ENCODE measurements around the gene HSFX3. TPM values are rescaled to one million over a fixed set of nuclear protein-coding genes. Genes with fewer than 3 reads are reported as not detected.

Gene HSFX3
- total RNA-seq, 1 experiment from 2014 or later, result 0.96 TPM

- Histone ChIP-seq H3K9me2 (ENCODE audit: insufficient read depth) (no peaks in the 10 kb centered on the region), H3K27me3 (ENCODE audit: insufficient read depth, low read length) (no peaks in the 10 kb centered on the region), H2AFZ (ENCODE audit: low read depth, low read length, poor library complexity, severe bottlenecking) (no peak overlapping the region), H3K9ac (ENCODE audit: low read length) (no peak overlapping the region), H3K27ac (ENCODE audit: low read depth, low read length) (no peak overlapping the region), H3K4me1 (ENCODE audit: control insufficient read depth in 1 of 2, insufficient read depth in 2 of 2, low read length in 2 of 2) (no peaks in the 10 kb centered on the region), H3K4me2 (ENCODE audit: low read length) (no peak overlapping the region), H3K4me3 (replicated peaks in 1 of 2; ENCODE audit: low read depth in 1 of 2, low read length in 2 of 2) (no peak overlapping the region), H3K9me3 (ENCODE audit: control insufficient read depth in 1 of 2, insufficient read depth in 1 of 2, low read depth in 1 of 2, low read length in 2 of 2) (no peaks in the 10 kb centered on the region), H3K79me2 (ENCODE audit: insufficient read depth, low read length) (no peaks in the 10 kb centered on the region), H3K36me3 (ENCODE audit: control insufficient read depth in 1 of 2, insufficient read depth in 2 of 2, low read length in 2 of 2) (no peaks in the 10 kb centered on the region), H4K20me1 (ENCODE audit: insufficient read depth) (no peaks in the 10 kb centered on the region)
- CTCF ChIA-PET, result no interaction called here
- intact Hi-C loops (cut with micrococcal nuclease), result no loop called here
- RAD21 ChIA-PET (ENCODE audit: low non-redundant PET in 1 of 2, low total read pairs in 2 of 2, uncharacterized antibody in 2 of 2, unreplicated experiment in 2 of 2), result no interaction called here
- ATAC-seq (no peak), DNase-seq (ENCODE audit: low read depth, low spot score) (no peak)
- no TSS peak for BruUV-seq (replicated peaks)
- POLR2A ChIA-PET, result no interaction called here
- TF ChIP-seq CEBPB (IDR thresholded peaks at IDR 0.05; ENCODE audit: low read depth), result no peak
- TF ChIP-seq POLR2A (IDR thresholded peaks at IDR 0.05; ENCODE audit: borderline replicate concordance, extremely low read depth, insufficient read depth, insufficient read length), result no peak
Measured at GRCh38 chrX:149531599-149531998, 18.1 kb downstream of the HSFX3 start.

- intact Hi-C loops (cut with micrococcal nuclease), result no loop called here
- POLR2A ChIA-PET, result no interaction called here
- ATAC-seq, result no peak
Measured at GRCh38 chrX:149528381-149528780, 21.3 kb downstream of the HSFX3 start.

More at GRCh38 chrX:149528381-149528780, 21.3 kb downstream of the HSFX3 start:
- no peak overlapping the region for H3K4me3 ChIP-seq (replicated peaks in 1 of 2; ENCODE audit: low read depth in 1 of 2, low read length in 2 of 2)
- DNase-seq (ENCODE audit: low read depth, low spot score), result no peak
- no TSS peak for BruUV-seq (replicated peaks)
- H2AFZ ChIP-seq (ENCODE audit: low read depth, low read length, poor library complexity, severe bottlenecking), result no peak overlapping the region
- H3K4me2 ChIP-seq (ENCODE audit: low read length), result no peak overlapping the region
- H3K4me1 ChIP-seq (ENCODE audit: control insufficient read depth in 1 of 2, insufficient read depth in 2 of 2, low read length in 2 of 2), result no peaks in the 10 kb centered on the region
- no peak overlapping the region for H3K9ac ChIP-seq (ENCODE audit: low read length)
- H3K27me3 ChIP-seq (ENCODE audit: insufficient read depth, low read length), result no peaks in the 10 kb centered on the region
- ChIA-PET CTCF (no interaction called here), RAD21 (ENCODE audit: low non-redundant PET in 1 of 2, low total read pairs in 2 of 2, uncharacterized antibody in 2 of 2, unreplicated experiment in 2 of 2) (no interaction called here)
- no peaks in the 10 kb centered on the region for H4K20me1 ChIP-seq (ENCODE audit: insufficient read depth)
- H3K9me3 ChIP-seq (ENCODE audit: control insufficient read depth in 1 of 2, insufficient read depth in 1 of 2, low read depth in 1 of 2, low read length in 2 of 2), result no peaks in the 10 kb centered on the region
- TF ChIP-seq POLR2AphosphoS5 (IDR thresholded peaks at IDR 0.05; ENCODE audit: low read depth, low read length), result no peak
- no peak for TF ChIP-seq EZH2phosphoT487 (IDR thresholded peaks at IDR 0.05; ENCODE audit: borderline replicate concordance)
- TF ChIP-seq TCF7L2 (IDR thresholded peaks at IDR 0.05; ENCODE audit: borderline replicate concordance, extremely low read depth, insufficient read depth, insufficient read length), result no peak
- no peak for TF ChIP-seq YY1 (IDR thresholded peaks at IDR 0.05; ENCODE audit: extremely low read depth, insufficient replicate concordance, low read depth, low read length)
- no peak for TF ChIP-seq EZH2 (IDR thresholded peaks at IDR 0.05)
- TF ChIP-seq REST (IDR thresholded peaks at IDR 0.05; ENCODE audit: low read depth), result no peak
- TF ChIP-seq ATF3 (IDR thresholded peaks at IDR 0.05), result no peak
- no peak for TF ChIP-seq ZNF274 (IDR thresholded peaks at IDR 0.05; ENCODE audit: low read depth, low read length)
- no peak for TF ChIP-seq FOSL1 (IDR thresholded peaks at IDR 0.05; ENCODE audit: low read depth)
- TF ChIP-seq ZFX (IDR thresholded peaks at IDR 0.05), result no peak
- no peak for TF ChIP-seq JUND (IDR thresholded peaks at IDR 0.05)
- TF ChIP-seq CBX3 (IDR thresholded peaks at IDR 0.05; ENCODE audit: low read depth), result no peak
- H3K27ac ChIP-seq (ENCODE audit: low read depth, low read length), result no peak overlapping the region
- no peaks in the 10 kb centered on the region for H3K36me3 ChIP-seq (ENCODE audit: control insufficient read depth in 1 of 2, insufficient read depth in 2 of 2, low read length in 2 of 2)
- no peaks in the 10 kb centered on the region for H3K9me2 ChIP-seq (ENCODE audit: insufficient read depth)
- H3K79me2 ChIP-seq (ENCODE audit: insufficient read depth, low read length), result no peaks in the 10 kb centered on the region

All from HCT116 (cell line).